Kidney tubule cell (primary cell): Measurements from ENCODE around the gene CDKL2.
"Not testable (repeated sequence)": the region's sequence is repeated elsewhere in the genome, so short reads cannot be mapped to it uniquely, and the experiment has no call there.

Experiments
- DNase-seq: peaks from one replicate; pipeline ENCODE4 v3.0.0-alpha.2; 2018; ENCODE audit warnings: low spot score

The CDKL2 gene

DNA sequence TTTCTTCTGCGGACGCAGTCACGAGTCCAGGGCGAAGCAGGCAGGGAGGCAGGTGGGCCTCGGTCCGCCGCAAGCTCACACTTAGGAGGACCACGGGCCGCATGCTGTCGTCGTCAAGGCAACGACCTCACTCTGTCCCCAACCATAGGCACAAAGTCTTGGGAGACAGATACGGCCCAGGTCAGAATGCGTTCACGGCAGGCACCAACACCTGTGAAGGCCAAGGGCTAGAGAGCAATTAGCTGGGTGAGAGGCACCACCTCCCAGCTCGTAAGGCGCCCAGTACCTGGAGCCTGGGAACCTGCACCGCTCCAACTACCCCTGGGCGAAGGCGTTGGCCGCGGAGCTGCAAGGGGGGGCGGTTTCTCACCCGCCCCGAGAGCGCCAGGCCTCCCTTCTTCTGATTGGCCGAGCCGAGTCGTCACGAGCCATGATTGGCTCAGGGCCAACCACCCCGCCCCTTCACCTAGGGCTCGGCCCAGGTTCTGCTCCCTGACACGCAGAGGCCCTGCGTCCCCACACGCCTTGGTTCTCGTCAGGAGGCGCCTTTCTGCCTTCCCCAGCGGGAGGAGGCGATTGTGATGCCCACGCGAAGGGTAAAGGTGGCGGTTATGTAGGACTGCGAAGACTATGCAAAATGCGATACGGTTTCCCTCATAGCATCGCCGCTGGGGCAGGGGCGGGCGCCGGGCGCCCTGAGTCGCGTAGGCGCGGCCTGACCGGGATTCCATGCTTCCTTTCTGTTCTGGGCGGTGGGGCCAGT lies at the start of gene CDKL2:
TSS of gene CDKL2 (minus strand) at position 355 of the 763 bp plus-strand sequence. CDS start 4,540 bp downstream, outside the sequence.
- DNase-seq: peak; percentile 94

DNA sequence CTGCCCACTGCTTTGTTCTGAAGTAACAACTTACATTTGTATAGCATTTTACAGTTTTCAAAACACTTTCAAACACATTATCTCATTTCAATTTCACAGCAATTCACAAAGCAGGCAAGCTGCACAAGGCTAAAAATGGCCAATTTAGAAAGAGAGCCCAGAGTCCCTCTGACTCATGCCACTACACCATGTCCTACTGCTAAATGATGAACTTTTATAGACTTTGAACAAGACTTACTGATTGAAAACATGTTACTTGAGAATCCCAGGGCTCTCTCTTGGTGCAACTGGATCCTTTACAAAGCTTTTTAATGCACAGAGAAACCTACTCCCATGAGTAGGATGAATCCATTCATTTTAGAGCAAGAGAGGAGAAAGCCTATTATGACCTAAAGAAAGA lies 48.6 kb upstream of the CDKL2 start:
- DNase-seq: no peak

DNA sequence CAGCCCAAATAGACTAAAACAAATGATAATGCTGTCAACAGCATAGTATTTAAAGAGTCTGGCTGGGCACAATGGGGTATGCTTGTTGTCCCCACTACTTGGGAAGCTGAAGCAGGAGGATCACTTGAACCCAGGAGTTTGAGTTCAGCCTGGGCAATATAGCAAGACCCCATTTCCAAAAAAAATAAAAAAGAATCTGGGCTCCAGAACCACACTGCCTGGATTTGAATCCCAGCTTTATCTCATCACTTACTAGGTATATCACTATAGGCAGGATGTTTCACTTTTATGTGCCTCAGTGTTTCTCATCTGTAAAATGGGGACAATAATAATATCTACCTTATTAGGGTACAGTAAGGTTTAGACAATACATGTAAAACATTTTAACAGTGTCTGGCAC lies 48.1 kb upstream of the CDKL2 start:
- no peak for DNase-seq

DNA sequence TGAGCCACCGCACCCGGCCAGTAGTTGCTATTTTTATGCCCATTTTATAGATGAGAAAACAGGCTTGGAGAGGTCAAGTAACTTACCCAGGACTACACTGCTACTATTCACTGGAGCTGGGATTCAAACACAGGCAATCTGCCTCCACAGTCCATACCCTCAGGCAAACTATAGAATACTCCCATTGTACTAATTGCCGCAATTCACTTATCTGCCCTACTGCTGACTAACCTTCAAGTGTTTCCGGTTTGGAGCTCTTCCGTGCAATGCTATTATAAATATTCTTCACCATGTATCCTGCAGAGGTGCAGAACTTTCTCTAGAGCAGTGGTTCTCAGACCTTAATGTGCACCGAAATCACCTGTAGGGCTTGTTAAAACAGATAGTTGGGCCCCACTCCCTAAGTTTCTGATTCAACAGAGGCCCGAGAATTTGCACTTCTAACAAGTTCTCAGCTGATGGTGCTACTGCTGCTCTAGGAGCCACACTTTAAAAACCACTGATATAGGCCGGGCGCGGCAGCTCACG lies 44.7 kb upstream of the CDKL2 start:
- no peak for DNase-seq

DNA sequence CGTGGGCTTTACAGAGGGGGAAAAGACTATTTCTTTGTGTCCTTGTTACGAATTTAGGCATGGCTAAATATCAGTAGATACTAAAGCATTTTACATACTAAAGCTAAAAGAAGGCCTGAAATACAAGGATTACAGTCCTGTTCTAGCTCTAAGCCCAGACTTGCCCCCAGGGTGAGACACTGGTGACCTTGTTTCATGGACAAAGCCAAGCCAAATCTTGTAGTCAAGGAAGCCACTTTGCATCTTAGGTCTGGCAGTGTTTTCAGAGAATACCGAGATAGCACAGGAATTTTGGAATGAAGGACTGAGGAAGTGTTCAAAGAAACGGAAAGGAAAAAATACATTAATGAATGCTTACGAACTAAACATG lies 43.6 kb upstream of the CDKL2 start:
- DNase-seq: peak; percentile 13

DNA sequence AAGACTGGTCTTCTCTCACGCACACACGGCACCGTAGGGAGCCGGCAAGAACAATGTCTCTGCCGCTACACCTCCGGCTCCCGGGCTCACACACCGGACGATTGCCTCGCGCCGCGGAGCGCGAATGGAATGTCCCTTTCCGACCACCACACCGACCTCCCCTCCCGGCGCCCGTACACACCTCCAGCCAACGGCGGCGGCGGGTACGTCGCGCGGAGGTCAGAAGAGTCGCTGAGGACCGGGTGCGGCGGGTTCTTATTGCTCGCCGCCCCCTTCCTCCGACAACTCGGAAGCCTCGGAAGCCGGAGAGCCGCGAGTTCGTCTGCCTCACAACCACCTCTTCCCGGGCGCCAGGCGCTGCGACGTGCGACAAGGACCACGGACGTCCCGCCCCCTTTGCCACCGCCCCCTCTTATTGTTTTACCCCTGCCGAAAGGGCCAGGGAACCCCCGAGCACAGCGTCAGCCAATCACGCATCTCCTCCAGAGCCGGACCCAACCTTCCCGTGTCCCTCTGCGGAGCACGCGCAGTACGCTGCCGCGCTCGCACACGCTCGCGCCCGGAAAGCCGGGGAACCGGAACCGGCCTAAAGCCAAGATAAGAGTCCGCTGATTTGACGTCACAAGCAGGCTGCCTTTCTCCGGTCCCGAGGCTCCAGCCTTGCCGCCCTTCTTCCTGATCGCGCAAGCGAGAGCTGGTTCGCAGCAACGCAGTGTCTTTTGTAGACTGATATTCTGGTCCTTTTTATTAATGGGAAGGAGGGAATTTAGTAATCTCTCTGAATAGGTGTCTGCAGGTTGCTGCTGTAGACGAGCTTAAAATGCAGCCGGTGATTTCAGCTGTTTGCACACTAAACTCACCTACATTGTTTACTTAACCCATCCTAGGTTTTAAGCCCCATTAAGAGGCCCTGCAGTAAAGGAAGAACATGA lies 43.0 kb upstream of the CDKL2 start, which contains the start of gene G3BP2:
TSS of gene G3BP2 (minus strand) at position 385 of the 932 bp plus-strand sequence. CDS start 11,386 bp downstream, outside the sequence.
- DNase-seq: peak; percentile 99

DNA sequence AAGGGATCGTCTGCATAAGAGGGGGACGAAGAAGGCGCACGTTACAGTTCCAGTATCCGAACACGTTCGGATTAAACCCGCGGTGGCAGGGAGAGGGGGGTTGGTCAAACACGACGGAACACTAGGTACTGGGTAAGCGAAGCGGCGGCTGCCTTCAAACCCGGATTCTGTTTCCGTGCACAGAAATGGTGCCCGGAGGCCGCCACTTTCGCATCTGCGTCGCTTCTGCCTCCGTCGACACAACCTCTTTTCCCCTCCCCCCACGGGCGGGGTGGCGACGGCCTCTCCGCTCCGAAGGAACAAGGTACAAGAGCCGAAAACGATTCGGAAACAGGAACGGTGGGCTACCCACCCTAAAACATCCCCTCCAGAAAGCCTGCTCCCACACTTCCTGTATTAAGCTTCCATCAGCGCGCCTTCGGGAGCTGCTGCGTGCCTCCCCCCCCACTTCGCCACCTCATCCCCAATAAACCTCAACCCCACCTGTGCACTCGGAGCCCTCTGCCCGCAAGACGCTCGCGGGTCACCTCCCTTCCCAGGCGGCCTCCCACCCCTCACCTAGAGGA lies 42.2 kb upstream of the CDKL2 start:
- DNase-seq: peak; percentile 60

DNA sequence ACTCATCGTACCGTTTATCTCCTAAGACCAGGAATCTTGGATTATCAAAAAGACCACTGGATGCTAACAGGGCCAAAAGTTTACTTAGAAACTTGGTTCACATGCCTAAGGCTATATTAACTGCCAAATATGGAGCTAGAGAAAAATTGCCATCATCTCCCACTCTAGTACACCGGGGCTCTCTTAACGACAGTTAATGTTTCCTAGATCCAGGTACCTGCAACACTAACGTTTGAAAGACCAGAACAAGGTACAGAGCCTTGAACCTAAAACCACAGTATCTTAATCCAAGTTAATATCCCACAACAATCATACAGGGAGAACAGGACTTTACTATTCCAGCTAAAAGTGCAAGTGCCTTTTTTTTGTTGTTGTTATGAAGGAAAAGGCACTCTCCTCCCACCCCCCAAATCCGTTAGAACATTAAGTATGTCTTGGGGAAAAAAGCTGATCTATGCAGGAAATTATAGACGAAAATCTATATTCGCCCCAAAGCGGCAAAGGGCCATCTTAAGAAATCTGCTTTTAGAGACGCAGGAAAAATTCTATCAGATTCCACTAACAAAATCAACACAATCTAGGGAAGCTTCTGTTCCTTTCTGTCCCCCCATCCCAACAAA lies 41.6 kb upstream of the CDKL2 start:
- DNase-seq: peak; percentile 13

DNA sequence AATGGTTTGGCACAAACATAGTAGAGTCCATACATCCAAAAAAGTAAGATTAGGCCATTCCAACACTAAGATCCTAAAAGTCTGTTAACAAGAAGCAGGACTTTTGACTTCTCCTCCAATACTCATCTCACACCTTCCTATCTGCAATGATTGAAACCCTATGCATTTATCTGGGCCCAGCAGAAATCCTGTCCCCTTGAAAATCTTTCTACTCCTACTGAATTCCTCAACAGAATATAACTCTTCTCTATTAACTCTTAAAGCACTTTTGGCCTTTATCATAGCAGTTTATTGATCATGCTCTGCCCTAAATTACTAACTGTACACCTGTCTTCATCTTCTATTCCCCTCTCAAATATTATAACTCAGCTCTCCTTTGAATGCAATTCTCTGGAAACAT lies 38.3 kb upstream of the CDKL2 start:
- DNase-seq: no peak

DNA sequence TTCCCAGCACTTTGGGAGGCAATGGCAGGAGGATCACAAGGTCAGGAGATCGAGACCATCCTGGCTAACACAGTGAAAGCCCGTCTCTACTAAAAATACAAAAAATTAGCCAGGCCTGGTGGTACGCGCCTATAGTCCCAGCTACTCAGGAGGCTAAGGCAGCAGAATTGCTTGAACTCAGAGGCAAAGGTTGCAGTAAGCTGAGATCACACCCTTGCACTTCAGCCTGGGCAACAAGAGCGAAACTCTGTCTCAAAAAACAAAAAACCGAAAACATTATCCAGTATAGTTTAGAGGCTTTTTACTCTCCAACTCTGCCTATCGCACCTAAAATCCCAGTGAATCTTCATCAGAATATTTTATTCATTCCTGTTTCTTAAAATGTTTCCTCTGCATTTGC lies 37.3 kb upstream of the CDKL2 start:
- not testable (repeated sequence) for DNase-seq

DNA sequence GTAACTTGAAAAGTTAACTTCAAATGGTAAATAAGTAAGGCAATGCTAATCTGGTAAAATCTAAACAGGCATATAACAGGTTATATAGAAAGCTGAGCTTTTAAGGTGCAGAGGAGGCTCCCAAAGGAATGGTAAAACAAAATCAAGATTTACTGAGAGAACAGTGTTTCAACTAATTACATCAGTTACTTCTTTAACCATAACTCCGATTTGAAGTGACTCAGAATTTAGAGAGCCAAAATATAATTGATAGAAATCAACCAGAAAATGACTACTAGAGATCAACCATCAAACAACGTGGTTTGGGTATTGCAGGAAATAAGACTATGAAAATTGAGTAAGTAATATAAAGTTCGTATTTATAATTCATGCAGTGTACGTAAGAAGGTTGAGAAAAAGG lies 36.0 kb upstream of the CDKL2 start:
- DNase-seq: no peak

DNA sequence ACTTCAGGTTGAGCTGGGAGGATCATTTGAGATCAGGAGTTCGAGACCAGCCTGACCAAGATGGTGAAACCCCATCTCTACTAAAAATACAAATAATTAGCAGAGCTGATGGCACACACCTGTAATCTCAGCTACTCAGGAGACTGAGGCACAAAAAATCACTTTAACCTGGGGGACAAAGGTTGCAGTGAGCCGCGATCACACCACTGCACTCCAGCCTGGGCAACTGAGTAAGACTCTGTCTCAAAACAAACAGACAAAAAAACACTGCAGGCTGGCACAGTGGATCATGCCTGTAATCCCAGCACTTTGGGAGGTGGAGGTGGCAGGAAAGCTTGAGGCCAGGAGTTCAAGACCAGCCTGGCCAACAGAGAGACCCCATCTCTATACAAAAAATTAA lies 34.3 kb upstream of the CDKL2 start:
- not testable (repeated sequence) for DNase-seq

DNA sequence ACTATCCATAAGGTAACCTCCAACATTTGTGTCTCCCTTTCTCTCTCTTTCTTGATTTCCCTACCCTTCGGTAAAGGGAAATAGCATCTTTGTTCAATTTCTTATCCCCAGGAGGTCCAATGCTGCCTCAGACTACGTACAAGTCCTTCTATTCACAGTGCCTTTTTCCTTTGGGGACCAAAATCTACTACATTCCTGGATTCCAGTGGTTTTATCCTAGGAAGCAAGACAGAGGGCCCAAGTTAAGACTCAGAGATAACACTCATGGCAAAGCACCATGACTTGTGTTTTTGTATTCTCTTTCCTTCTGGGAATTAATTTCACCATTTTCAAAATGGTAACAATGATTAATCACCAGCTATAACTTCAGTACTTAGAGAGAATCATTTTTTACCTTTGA lies 32.3 kb upstream of the CDKL2 start:
- DNase-seq: no peak

DNA sequence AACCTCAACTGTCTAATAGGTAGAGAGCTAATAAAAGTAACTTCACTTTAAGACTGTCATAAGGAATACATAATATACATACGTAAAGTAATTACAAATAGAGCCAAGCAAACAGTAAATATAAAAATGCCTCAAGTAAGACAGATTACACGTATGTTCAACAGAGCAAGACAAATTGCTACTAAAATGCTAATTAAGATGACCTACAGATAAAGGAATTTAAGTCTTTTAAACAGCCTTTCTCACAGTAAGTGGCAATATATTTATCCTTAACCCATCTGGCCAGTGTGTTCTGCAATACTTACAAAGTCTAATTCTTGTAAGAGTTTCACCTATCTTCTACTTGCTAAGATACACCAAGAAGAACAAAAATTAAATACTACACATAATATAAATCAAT lies 30.2 kb upstream of the CDKL2 start:
- DNase-seq: no peak

DNA sequence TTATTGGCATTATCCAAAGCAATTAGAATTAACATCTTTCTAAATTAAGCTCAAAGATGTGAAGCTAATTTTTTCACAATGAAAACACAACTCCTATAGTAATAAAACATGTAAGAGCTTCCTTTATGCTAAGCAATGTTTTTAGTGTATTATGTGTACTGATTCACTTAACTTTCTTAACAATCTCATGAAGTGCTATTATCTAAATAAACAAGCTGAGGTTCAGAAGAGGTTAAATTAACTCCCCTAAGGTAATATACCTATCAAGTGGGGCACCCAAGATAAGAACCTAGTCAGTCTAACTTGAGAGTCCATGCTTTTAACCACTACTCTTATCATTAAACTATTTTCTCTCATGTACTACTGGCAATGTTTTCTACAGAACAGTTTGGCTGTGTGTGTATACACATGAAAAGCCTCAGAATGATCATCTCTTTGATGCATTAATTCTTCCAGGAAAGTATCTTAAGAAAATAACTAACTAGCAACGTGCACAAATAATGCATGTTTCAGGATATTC lies 29.2 kb upstream of the CDKL2 start:
- DNase-seq: no peak

DNA sequence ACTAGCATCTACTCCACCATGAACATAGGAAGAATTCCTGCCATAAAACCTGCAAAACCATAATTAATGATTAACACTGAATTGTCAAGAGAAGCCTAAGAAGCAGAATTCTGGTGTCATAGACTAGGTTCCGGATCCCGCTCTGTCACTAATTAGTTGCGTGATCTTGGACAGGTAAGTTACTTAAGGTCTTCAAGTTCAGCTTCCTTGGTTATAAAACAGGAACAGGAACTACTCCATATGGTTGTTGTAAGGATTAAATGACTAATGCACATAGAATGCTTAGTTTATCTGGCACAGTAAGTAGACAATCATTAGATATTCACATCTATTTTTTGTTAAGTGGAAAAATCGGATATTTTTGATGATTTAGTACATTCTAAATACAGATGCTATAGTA lies 28.5 kb upstream of the CDKL2 start:
- peak; percentile 78 for DNase-seq

DNA sequence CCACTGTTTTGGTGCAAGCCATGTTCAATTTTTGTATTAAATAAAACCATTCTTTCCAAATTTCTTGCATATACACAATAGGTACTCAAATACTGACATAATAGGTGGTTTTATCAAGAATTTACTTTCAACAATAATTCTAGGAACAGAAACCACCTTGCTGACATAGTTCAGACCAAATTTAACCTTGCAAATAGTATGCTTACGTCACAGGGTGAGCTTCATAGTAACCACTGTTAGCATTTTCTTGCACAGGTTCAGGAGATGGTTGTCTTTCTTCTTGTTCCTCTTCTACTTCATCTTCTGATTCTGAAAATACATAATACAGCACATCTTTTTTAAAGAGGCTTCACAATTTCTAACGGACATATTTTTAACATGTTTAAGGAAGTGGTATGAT lies 25.2 kb upstream of the CDKL2 start:
- no peak for DNase-seq

DNA sequence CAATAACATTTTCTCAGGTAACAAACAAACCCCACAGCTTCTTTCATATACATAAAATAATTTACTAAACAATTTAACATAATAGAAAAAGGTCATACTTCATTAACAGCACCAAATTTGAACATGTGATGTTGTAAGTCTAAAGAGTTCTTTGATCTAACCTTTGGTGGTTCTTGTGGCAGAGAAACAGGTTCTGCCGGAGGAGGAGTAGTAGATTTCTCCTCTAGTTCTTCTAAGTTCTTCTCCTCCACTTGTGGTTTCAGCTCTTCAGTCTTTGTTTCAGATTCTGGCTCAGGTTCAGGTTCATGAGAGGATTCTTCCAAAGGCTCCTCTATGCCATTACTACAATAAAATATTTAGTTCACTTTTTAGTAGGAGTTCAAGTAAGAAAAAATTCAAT lies 24.6 kb upstream of the CDKL2 start:
- no peak for DNase-seq

DNA sequence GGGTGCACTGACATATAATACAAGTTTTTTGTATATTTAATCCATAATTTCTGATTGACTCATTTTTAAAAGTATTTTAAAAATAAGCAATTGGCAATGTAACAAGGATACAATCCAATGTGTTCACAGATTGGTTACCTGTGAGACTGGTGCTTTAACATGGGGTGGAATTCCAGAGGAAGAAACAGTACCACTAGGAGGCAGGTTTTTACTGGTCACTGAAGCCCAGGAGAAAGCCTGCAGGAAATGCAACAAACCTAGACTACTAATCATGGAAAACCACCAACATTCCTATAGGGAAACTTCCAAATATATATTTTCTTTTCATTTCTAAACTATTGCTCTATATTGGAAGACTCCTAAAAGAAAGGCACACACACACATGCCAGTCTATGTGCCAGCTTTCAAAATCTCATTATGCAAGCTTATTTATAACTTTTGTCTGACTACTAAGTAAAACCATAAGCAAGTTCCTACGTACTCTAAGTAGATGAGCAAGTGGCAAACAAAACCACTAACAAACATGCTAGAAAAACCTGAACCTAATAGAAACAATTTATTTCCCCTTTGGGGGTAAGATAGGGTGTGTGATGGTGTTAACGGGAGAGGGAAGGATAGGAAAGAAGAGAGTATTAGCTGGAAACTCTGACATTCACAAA lies 23.6 kb upstream of the CDKL2 start:
- DNase-seq: peak; percentile 52

DNA sequence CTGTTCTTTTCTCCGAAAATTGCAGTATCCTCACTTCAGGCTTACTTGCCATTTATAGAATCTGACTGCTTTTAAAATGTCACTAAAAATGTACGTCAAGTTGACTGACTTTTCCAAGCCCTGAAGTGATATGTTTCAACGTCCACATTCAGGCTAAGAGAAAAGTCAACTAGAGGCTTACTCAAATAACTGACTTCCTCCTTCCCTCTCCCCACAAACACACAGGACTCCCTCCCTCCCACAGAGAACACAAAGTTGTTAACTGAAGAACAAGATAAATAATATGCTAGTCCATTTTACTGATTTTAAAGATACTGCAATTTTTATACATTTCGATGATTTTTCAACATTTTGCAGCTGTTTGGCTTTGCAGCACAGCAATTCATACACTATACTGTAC lies 13.8 kb upstream of the CDKL2 start:
- DNase-seq: no peak

DNA sequence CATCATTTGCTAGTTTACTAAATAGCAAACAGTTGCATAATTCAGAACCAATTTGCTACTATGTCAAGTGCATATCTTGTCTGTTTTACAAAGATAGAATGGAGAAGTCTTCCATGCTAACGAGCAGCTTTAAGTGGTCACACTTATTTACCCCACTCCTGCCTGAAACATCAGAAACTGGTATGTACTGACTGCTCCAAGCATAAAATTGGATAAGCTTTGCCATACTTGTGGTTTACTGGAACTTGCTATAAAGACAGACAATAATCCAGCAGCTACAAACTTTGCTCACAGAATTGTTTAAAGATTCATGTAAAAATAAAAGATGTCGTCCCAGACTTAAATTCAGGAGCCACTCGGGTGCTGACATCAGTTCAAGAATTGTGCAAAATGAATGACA lies 13.3 kb upstream of the CDKL2 start:
- no peak for DNase-seq
